HG02973 (cell line): Measurements from ENCODE around the gene CCDC192.
"Not testable (repeated sequence)": the region's sequence is repeated elsewhere in the genome, so short reads cannot be mapped to it uniquely, and the experiment has no call there.

Experiments used
- ATAC-seq: cut with Tn5 transposase; IDR thresholded peaks from one replicate; pipeline ENCODE4 v1.9.1; 2021; ENCODE audit warnings: moderate library complexity; ENCODE audit not compliant: unreplicated experiment

The CCDC192 gene

DNA sequence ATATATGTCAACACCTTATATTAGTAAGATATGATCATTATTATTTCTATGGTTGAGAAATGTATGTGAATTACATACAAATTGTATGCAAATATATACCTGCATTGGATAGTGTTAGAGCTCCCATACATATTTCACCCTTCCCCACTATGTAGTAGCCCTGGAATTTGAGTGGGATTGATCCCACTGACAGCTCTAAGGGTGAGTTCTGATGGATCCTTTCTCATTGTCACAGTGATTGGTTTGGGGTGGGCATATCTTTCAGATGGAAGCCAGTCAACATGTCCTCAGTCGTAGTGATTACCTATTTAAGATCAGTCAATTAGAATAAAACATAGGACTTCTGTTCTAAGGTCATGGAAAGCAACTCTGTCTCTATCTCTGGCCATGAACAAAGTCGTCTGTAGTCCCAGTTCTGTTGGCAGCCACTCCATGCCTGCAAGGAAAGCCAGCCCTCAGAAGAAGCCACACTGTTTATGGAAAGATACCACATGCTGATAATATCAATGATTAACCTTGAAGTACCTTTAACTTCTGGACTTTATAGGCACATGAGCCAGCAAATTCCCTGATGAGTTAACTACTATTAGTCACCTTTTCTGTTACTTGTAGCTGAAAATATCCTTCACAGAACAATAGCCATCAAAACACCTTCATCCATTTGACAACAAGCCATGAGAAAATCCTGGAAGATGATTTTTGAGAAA lies 5.1 kb upstream of the CCDC192 start:
- no peak for ATAC-seq

GRCh38 chr5:127699416-127699815 lies 3.8 kb upstream of the CCDC192 start:
- ATAC-seq: no peak

GRCh38 chr5:127700237-127700766 lies 2.9 kb upstream of the CCDC192 start:
- no peak for ATAC-seq

DNA sequence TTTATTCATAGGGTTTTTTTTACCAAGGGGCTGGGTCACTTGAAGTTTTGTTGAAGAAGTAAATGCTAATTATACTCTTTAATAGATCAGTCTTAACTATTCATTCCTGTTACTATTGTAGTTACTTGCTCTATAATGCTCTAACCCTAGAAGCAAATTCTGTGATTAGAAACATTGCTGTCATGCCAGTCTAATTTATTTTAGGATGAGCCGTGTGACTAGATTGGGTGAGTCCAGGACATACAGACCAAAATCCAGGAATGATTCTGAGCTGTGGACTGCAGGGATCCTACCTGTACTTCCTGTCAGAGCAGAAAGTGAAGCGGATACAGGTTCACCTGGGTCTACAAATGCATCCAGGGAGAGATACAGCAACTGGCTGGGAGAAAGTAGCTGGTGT lies 757 bp upstream of the CCDC192 start:
- ATAC-seq: no peak

DNA sequence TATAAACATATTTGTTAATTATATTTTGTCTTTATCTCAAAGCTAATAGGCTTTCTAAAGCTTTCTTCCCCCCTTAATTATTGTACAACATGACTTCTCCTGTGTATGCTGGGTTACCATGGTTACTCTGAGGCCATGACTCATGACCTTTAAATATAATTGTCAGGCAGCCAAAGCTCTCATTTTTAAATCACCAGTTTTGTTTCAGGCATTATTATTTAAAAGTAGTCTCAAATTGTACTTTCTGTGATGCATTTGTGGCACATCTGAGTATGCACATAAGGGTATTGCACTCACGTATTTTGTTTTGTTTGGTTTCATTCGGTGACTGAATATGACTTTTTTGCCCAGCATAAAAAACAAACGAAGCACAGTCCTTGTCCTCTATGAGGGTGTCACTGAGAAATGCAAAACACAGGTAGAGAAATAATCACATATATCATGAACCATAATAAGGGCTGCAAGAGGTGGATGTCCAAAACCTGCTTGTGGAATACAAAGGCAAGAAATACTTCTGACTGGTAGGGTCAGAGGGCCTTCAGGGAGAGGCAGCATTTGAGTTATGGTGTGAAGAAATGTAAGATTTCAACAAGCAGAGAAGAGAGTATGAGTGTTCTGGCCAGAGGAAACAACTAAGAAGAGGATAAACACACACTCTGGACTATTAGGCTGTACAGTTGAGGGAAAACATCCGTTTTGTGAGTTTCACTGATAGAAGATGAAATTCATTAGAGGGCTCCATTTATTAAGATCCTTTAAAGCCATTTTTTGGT lies 2.1 kb downstream of the CCDC192 start:
- ATAC-seq: no peak

DNA sequence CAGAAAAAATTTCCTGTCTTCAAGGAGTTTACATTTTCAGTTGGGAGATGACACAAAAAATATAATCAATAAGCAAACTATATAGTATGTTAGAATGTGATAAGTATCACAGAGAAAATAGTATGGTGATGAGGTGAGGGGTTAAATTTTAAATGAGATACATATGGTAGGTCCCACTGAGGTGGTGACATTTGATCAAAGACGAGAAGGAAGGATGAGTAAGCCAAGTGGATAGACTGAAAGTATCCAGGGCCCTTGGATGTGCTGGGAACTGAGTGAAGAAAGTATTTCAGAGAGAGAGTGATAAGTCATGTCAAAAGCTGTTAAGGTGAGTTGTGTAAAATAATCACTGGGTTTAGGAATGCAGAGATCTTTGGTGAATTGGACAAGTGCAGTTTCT lies 3.5 kb downstream of the CCDC192 start:
- ATAC-seq: no peak

- no peak for ATAC-seq
Observed at GRCh38 chr5:127707209-127707608, 4.0 kb downstream of the CCDC192 start.

- peak; percentile 63 for ATAC-seq
Observed at GRCh38 chr5:127713083-127713482, 9.9 kb downstream of the CCDC192 start.

DNA sequence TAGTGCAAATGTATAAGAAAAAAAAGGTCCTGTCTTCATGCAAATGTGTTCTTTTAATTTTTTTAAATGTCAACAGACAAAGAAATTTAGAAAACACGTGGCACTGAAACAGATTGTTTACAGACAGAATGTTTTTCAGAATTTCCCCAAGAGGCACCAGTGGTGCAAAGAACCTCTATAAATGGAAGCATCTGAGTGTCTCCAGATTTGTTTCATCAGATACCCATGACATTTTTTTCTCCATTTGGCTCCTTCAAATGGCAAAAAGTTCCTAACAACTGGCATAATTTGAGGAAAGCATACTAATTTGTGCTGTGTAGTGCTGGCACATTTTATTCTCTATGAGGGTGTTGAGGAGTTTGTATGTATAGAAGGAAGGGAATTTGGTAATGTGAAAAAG lies 15.0 kb downstream of the CCDC192 start:
- no peak for ATAC-seq

DNA sequence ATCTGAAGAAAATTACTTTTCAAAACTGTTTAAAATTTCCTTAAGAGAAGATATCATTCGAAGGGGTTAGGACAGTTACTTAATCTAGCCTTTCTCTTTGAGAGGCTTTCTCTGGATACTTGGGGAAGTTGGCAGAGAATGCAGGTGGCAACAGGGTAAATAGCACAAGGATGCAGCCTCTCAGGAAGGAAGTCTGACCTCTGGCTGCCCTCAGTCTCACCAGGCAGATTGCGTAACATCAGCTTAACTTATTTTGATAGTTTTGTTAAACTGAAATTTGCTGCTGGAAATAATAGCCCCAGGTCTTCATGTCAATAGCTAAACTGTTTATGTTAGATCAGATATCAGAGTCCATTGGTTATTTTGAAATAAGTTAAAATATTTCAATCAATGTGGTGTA lies 20.4 kb downstream of the CCDC192 start:
- ATAC-seq: no peak

DNA sequence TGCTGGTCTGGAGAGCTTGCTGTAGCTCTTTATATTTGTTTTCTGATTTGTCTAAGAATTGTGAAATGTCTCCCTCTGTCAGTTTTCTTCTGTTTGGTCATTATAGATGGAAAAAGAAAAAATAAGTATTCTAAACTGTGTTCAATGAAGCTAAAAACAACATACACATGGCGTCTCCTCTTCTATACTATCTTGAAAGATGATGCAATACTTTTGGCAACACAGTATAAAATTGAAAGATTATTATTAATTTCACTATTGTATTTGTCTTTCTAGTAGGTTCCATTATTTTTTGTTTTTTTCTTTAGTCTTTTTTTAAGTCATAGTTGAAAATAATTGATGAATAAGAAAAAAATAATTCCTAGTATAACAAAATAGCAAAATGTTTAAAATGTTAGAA lies 22.5 kb downstream of the CCDC192 start:
- no peak for ATAC-seq

GRCh38 chr5:127732963-127733362 lies 29.8 kb downstream of the CCDC192 start:
- no peak for ATAC-seq

DNA sequence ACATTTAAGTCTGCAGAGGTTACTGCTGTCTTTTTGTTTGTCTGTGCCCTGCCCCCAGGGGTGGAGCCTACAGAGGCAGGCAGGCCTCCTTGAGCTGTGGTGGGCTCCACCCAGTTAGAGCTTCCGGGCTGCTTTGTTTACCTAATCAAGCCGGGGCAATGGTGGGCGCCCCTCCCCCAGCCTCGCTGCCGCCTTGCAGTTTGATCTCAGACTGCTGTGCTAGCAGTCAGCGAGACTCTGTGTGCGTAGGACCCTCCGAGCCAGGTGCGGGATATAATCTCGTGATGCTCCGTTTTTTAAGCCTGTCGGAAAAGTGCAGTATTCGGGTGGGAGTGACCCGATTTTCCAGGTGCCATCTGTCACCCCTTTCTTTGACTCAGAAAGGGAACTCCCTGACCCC lies 36.2 kb downstream of the CCDC192 start:
- not testable (repeated sequence) for ATAC-seq

DNA sequence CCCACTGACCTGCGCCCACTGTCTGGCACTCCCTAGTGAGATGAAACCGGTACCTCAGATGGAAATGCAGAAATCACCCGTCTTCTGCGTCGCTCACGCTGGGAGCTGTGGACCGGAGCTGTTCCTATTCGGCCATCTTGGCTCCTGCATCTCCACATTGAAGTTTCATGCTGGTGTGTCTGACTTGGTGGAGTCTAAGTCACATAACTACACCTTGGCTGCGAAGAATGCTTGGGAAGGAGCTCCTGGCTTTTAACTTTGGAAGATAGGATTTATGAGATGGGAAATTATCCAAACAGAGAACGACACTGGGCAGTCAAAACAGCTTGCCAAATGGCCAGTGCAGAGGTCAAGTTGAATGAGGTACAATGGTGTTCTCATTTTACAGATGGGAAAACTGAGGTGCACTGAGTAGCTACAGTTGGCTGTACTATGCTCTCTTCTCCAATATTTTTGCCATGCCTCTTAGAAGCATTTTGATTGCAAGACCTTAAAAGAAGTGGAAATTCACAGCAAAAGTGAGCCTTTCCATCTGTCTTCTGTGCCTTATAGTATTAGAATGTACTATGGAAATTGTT lies 36.7 kb downstream of the CCDC192 start:
- no peak for ATAC-seq

DNA sequence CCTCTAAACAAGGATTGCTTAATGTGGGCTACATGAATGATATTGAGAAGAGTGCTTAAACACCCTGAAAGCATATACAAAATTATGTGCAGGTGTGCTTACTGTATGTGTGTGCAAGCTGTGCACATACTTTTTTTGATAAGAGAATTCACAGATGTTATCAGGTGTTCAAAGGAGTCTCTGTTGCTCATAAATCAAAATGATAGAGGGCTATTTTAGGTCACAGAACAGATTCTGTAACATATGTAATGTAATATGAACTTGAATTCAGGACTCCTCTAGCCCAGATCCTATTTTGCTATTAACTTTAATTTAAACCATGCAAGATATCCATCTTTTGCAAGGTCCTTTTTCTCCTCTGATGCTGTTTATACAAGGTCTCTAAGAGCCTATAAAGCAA lies 38.2 kb downstream of the CCDC192 start:
- ATAC-seq: no peak

DNA sequence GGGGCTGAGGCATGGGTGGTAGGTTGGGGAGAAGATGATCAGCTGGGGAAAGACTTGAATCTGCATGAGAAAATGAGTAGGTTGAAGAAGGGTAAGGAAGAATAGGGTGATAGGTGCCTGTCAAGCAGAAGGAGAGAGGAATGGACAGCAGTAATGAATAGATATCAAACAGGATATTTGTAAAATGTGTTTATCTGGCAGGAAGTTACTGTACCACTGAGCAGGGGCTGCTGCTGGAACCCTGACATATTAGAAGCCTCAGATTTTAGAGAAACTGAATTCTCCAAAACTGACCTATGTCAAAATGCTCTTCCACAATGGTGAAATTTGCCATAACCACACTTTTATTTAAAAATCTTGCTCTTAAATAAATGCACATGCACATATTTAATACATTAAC lies 41.0 kb downstream of the CCDC192 start:
- ATAC-seq: no peak

DNA sequence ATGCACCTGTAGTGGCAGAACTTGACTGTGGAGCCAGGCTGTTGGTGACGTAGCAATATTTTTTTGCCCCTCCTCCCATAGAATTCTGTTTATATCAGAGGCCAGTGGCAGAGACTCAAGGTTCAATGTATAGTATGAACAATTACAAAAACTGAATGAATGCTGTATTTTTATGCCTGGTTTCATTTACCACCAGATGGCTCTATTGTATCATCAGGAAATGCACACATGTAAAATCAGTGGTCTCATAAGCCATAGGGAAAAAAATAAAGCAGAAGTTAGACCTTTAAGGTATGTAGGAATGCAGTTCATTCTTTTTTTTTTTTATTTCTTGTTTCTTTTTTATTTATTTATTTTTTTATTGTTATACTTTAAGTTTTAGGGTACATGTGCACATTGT lies 43.6 kb downstream of the CCDC192 start:
- no peak for ATAC-seq

- not testable (repeated sequence) for ATAC-seq
Observed at GRCh38 chr5:127752503-127753265, 49.5 kb downstream of the CCDC192 start.

DNA sequence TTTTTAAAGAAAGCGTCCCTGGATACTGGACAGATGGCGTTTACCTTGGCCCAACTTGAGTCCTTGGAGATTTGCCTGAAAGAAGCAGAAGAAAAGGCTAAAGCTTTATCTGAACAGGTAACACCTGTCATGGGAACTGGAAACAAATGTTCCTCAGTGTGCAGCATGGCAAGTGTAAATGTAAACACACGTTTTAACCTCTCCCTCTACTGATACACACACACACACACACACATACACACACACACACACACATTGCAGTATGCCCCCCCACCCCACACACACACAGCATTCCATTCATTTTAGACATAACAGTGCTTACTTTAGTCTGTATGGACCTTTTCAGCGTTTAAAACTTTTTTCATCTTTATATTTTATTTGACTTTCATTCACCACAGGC lies 51.1 kb downstream of the CCDC192 start:
- ATAC-seq: no peak

DNA sequence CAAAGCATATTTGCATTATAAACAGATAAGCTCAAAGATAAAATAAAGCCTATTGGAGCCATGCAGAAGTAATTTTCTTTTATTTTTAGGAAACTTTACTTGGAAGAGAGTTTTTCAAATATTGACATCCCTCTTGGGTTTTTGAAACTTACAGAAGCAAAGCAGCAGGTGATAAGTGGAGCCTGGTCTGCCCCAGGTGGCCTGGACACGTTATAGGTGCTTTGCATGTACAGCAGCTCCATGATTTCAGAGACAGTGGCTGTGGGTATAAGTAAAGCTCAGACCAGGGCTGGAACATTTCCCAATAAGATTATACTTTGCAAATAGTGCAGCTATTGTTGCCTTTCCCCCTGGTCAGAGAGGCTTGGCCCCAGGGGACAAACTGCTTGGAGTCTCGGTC lies 51.5 kb downstream of the CCDC192 start:
- ATAC-seq: no peak

GRCh38 chr5:127757576-127757975 lies 54.4 kb downstream of the CCDC192 start:
- peak; percentile 91 for ATAC-seq
